HEK293 (cell line): ENCODE data around the gene ECI1.

Experiments used
- CTCF ChIA-PET: fragments of 350-600 bp; formaldehyde crosslinking; extraction: SDS; loops from one replicate; lab custom pipeline; 2021; ENCODE audit warnings: antibody characterized with exemption; lab: Yijun Ruan, JAX
- POLR2A ChIA-PET: fragments of 300-600 bp; formaldehyde crosslinking; extraction: SDS; loops from one replicate; lab custom pipeline; 2020; ENCODE audit warnings: antibody characterized with exemption, inconsistent platforms; lab: Yijun Ruan, JAX
- H3K27ac ChIP-seq: fragments of 200-500 bp; sonication (Bioruptor generic); 2 replicates; pipeline ENCODE4 v1.5.1; 2014; ENCODE audit warnings: low read depth, low read length, control low read depth, inconsistent platforms; ENCODE audit errors: extremely low read depth
- H3K36me3 ChIP-seq, 2 experiments: fragments of 200-500 bp in 1 of 2; sonication (Bioruptor generic) in 1 of 2; 1 replicate in 1 of 2; 2 replicates in 1 of 2; pipeline ENCODE4 v1.5.1; 2014 to 2017; ENCODE audit warnings: inconsistent platforms in 2 of 2, low read length in 2 of 2; ENCODE audit not compliant: control insufficient read depth in 2 of 2, insufficient read depth in 1 of 2
- H3K4me1 ChIP-seq: fragments of 200-500 bp; sonication (Bioruptor generic); 2 replicates; pipeline ENCODE4 v1.5.1; 2014; ENCODE audit warnings: mild to moderate bottlenecking, low read length, inconsistent platforms; ENCODE audit not compliant: control insufficient read depth, insufficient read depth
- H3K4me3 ChIP-seq: 2 replicates; pipeline ENCODE4 v1.5.1; 2011; ENCODE audit warnings: low read depth, mild to moderate bottlenecking, control low read depth, low read length, moderate library complexity
- H3K9me3 ChIP-seq: fragments of 200-500 bp; sonication (Bioruptor generic); 2 replicates; pipeline ENCODE4 v1.5.1; 2014; ENCODE audit warnings: low read depth, low read length, inconsistent platforms; ENCODE audit not compliant: control insufficient read depth, insufficient read depth
- EGR2 ChIP-seq: fragments of 450-650 bp; formaldehyde crosslinking; IDR thresholded peaks from 2 replicates; pipeline ENCODE4 v1.5.1; 2016; ENCODE audit warnings: low read depth, missing biosample characterization, missing genetic modification characterization
- HOXA7 ChIP-seq: sonication (generic); formaldehyde crosslinking; IDR thresholded peaks from 2 replicates; pipeline ENCODE4 v1.8.1; 2022; ENCODE audit warnings: missing genetic modification reagents, borderline replicate concordance
- MEIS1 ChIP-seq: sonication (generic); formaldehyde crosslinking; IDR thresholded peaks from 2 replicates; pipeline ENCODE4 v1.8.1; 2022; ENCODE audit warnings: missing genetic modification reagents, mild to moderate bottlenecking, borderline replicate concordance
- SP2 ChIP-seq: fragments of 450-650 bp; formaldehyde crosslinking; IDR thresholded peaks from 2 replicates; pipeline ENCODE4 v1.5.1; 2016; ENCODE audit warnings: missing biosample characterization, missing genetic modification characterization
- WT1 ChIP-seq: fragments of 450-650 bp; formaldehyde crosslinking; IDR thresholded peaks from 2 replicates; pipeline ENCODE4 v1.5.1; 2016; ENCODE audit warnings: missing biosample characterization, missing genetic modification characterization
- YY2 ChIP-seq: fragments of 450-650 bp; formaldehyde crosslinking; IDR thresholded peaks from 2 replicates; pipeline ENCODE4 v1.5.1; 2016; ENCODE audit warnings: missing biosample characterization, missing genetic modification characterization
- ZFHX2 ChIP-seq: fragments of 450-650 bp; formaldehyde crosslinking; conservative IDR thresholded peaks from 2 replicates; pipeline ENCODE4 v1.5.1; 2016; ENCODE audit warnings: missing biosample characterization, missing genetic modification characterization
- ZFP37 ChIP-seq: fragments of 450-650 bp; formaldehyde crosslinking; IDR thresholded peaks from 2 replicates; pipeline ENCODE4 v1.5.1; 2016; ENCODE audit warnings: missing biosample characterization, missing genetic modification characterization
- ZFP41 ChIP-seq: fragments of 450-650 bp; formaldehyde crosslinking; IDR thresholded peaks from 2 replicates; pipeline ENCODE4 v1.5.1; 2016; ENCODE audit warnings: missing biosample characterization, missing genetic modification characterization, borderline replicate concordance
- ZNF112 ChIP-seq: fragments of 450-650 bp; formaldehyde crosslinking; IDR thresholded peaks from 2 replicates; pipeline ENCODE4 v1.5.0; 2017; ENCODE audit warnings: missing biosample characterization, missing genetic modification characterization
- ZNF121 ChIP-seq: fragments of 450-650 bp; formaldehyde crosslinking; IDR thresholded peaks from 2 replicates; pipeline ENCODE4 v1.5.1; 2016; ENCODE audit warnings: missing biosample characterization, missing genetic modification characterization
- ZNF169 ChIP-seq: fragments of 450-650 bp; formaldehyde crosslinking; IDR thresholded peaks from 2 replicates; pipeline ENCODE4 v1.5.1; 2016; ENCODE audit warnings: missing biosample characterization, missing genetic modification characterization
- ZNF175 ChIP-seq: fragments of 450-650 bp; formaldehyde crosslinking; IDR thresholded peaks from 2 replicates; pipeline ENCODE4 v1.5.1; 2016; ENCODE audit warnings: missing biosample characterization, missing genetic modification characterization
- ZNF2 ChIP-seq: fragments of 450-650 bp; formaldehyde crosslinking; IDR thresholded peaks from 2 replicates; pipeline ENCODE4 v1.5.1; 2016; ENCODE audit warnings: missing biosample characterization, missing genetic modification characterization
- ZNF202 ChIP-seq: fragments of 450-650 bp; formaldehyde crosslinking; IDR thresholded peaks from 2 replicates; pipeline ENCODE4 v1.5.1; 2016; ENCODE audit warnings: missing biosample characterization, missing genetic modification characterization, borderline replicate concordance
- ZNF266 ChIP-seq: fragments of 450-650 bp; formaldehyde crosslinking; IDR thresholded peaks from 2 replicates; pipeline ENCODE4 v1.5.1; 2016; ENCODE audit warnings: missing biosample characterization, missing genetic modification characterization, low read depth
- ZNF37A ChIP-seq: fragments of 450-650 bp; IDR thresholded peaks from 2 replicates; pipeline ENCODE4 v1.5.1; 2018; ENCODE audit warnings: missing biosample characterization, missing genetic modification characterization
- ZNF394 ChIP-seq: fragments of 450-650 bp; formaldehyde crosslinking; IDR thresholded peaks from 2 replicates; pipeline ENCODE4 v1.5.1; 2016; ENCODE audit warnings: missing biosample characterization, missing genetic modification characterization, mild to moderate bottlenecking, moderate library complexity, borderline replicate concordance
- ZNF426 ChIP-seq: fragments of 450-650 bp; formaldehyde crosslinking; IDR thresholded peaks from 2 replicates; pipeline ENCODE4 v1.5.1; 2017; ENCODE audit warnings: missing biosample characterization, missing genetic modification characterization, mild to moderate bottlenecking, inconsistent platforms, moderate library complexity
- ZNF514 ChIP-seq: fragments of 450-650 bp; formaldehyde crosslinking; IDR thresholded peaks from 2 replicates; pipeline ENCODE4 v1.5.1; 2016; ENCODE audit warnings: missing biosample characterization, missing genetic modification characterization
- ZNF558 ChIP-seq: fragments of 450-650 bp; formaldehyde crosslinking; IDR thresholded peaks from 2 replicates; pipeline ENCODE4 v1.5.1; 2016; ENCODE audit warnings: missing biosample characterization, missing genetic modification characterization
- ZNF571 ChIP-seq: fragments of 450-650 bp; formaldehyde crosslinking; IDR thresholded peaks from 2 replicates; pipeline ENCODE4 v1.5.0; 2017; ENCODE audit warnings: missing biosample characterization, missing genetic modification characterization
- ZNF585B ChIP-seq: fragments of 450-650 bp; formaldehyde crosslinking; IDR thresholded peaks from 2 replicates; pipeline ENCODE4 v1.5.1; 2016; ENCODE audit warnings: missing biosample characterization, missing genetic modification characterization
- ZNF624 ChIP-seq: fragments of 450-650 bp; formaldehyde crosslinking; IDR thresholded peaks from 2 replicates; pipeline ENCODE4 v1.5.1; 2017; ENCODE audit warnings: missing biosample characterization, missing genetic modification characterization
- ZNF658 ChIP-seq: fragments of 450-650 bp; formaldehyde crosslinking; IDR thresholded peaks from 2 replicates; pipeline ENCODE4; 2016; ENCODE audit warnings: missing biosample characterization, missing genetic modification characterization
- ZNF670 ChIP-seq: fragments of 450-650 bp; formaldehyde crosslinking; IDR thresholded peaks from 2 replicates; pipeline ENCODE4 v1.5.1; 2016; ENCODE audit warnings: missing biosample characterization, missing genetic modification characterization, low read depth
- ZNF837 ChIP-seq: fragments of 450-650 bp; formaldehyde crosslinking; IDR thresholded peaks from 2 replicates; pipeline ENCODE4 v1.5.1; 2016; ENCODE audit warnings: missing biosample characterization, missing genetic modification characterization
- TF ChIP-seq, protein P1 (sequence below): fragments of 450-650 bp; formaldehyde crosslinking; IDR thresholded peaks from 2 replicates; pipeline ENCODE4 v1.5.1; 2016; ENCODE audit warnings: missing biosample characterization, missing genetic modification characterization
- TF ChIP-seq, protein P2 (sequence below): fragments of 450-650 bp; formaldehyde crosslinking; IDR thresholded peaks from 2 replicates; pipeline ENCODE4 v1.5.1; 2016; ENCODE audit warnings: missing biosample characterization, missing genetic modification characterization, borderline replicate concordance
- TF ChIP-seq, protein P3 (sequence below): fragments of 450-650 bp; formaldehyde crosslinking; IDR thresholded peaks from 2 replicates; pipeline ENCODE4 v1.5.1; 2016; ENCODE audit warnings: missing biosample characterization, missing genetic modification characterization

Gene ECI1

DNA sequence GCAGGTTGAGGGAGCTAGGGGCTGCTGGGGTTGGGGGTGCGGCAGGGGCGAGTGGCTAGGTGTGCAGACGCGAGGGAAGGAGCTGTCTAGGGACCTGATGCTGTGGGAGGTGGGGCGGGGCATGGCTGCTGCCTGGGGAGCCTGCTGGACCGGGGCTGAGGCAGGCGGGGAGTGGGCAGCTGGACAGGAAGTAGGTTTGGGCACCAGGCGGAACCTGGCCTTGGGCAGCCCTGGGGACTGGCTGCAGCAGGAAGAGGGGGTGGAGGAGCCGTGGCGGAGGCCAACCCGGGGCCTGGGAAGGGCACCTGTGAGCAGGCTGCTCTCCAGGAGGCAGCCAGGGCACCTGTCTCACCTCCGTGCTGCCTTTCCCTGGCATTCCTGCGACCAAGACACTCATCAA is 21.0 kb downstream of the ECI1 start:
- Histone ChIP-seq H3K36me3 (peaks cover 0 to 89% of the 10 kb centered on the region in 2 experiments; a peak in 2 of 3 replicates), H3K9me3 (no peaks in the 10 kb centered on the region), H3K4me1 (no peaks in the 10 kb centered on the region), H3K27ac (no peak overlapping the region), H3K4me3 (no peak overlapping the region)
- no peak for TF ChIP-seq ZNF37A (tag by site-specific recombination)
- TF ChIP-seq ZNF426 (tag by site-specific recombination): no peak
- TF ChIP-seq ZFHX2: peak; percentile 51
- no peak for TF ChIP-seq ZNF571
- no peak for TF ChIP-seq ZNF112 (tag by site-specific recombination)
- no peak for TF ChIP-seq ZNF394 (tag by site-specific recombination)
- peak; percentile 62; the same call in 1 of the 2 replicates for TF ChIP-seq EGR2 (tag by site-specific recombination)
- no peak for TF ChIP-seq HOXA7
- no peak for TF ChIP-seq ZNF2 (tag by site-specific recombination)
- TF ChIP-seq ZNF202 (tag by site-specific recombination): no peak
- no peak for TF ChIP-seq ZNF514 (tag by site-specific recombination)
- TF ChIP-seq, protein P1, sequence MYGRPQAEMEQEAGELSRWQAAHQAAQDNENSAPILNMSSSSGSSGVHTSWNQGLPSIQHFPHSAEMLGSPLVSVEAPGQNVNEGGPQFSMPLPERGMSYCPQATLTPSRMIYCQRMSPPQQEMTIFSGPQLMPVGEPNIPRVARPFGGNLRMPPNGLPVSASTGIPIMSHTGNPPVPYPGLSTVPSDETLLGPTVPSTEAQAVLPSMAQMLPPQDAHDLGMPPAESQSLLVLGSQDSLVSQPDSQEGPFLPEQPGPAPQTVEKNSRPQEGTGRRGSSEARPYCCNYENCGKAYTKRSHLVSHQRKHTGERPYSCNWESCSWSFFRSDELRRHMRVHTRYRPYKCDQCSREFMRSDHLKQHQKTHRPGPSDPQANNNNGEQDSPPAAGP (tag by site-specific recombination): no peak
- peak; percentile 29 for TF ChIP-seq SP2 (tag by site-specific recombination)
- no peak for TF ChIP-seq WT1 (tag by site-specific recombination)
- no peak for TF ChIP-seq ZNF175 (tag by site-specific recombination)
- TF ChIP-seq ZFP41: no peak
- no peak for TF ChIP-seq MEIS1
- no peak for TF ChIP-seq ZNF670 (tag by site-specific recombination)
- CTCF ChIA-PET: interaction anchor here (0.6 kb wide), 1 partner anchor 16 kb away, joined by 7 read pairs; the partner anchor contains the start of gene PGP
- POLR2A ChIA-PET: interaction anchor here (0.7 to 1.1 kb wide), 3 partner anchors 81 to 271 kb away, joined by 3 to 5 read pairs (median 3); partner anchors contain the start of gene TEDC2

DNA sequence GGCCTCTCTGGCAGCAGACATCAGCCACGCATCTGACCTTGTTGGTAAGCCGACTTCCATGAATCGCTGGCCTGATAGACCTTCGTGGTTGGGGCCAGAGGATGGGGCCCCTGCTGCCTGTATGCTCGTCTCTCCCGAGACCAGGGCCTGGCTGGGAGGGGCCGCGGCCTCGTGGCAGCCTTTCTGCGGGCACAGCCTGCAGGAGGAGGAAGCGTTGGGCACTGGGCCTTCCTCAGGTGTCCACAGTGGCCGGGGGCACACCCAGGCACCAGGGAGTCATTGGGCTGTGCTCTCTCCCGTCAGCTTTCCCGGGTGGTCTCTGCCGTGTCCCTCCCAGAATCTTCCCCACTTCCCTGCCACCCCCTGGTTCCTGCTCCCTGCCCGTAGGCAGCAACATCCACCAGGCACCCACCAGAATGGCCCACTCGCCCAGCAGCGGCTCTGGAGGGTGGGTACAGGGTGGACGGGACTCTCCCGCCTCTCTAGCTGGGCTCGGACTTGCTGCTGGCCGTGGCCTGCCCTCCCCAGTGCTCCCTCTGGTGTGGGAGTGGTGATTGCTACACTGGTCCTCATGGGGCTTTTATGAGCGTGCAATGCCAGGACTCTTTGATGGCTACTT is 21.6 kb downstream of the ECI1 start:
- CTCF ChIA-PET: interaction anchor here (0.6 kb wide), 1 partner anchor 15 kb away, joined by 7 read pairs; the partner anchor contains the start of gene PGP
- Histone ChIP-seq H3K36me3 (peaks cover 0 to 83% of the 10 kb centered on the region in 2 experiments; a peak in 2 of 3 replicates), H3K4me1 (no peaks in the 10 kb centered on the region), H3K27ac (no peak overlapping the region), H3K4me3 (no peak overlapping the region), H3K9me3 (no peaks in the 10 kb centered on the region)
- POLR2A ChIA-PET: interaction anchor here (0.7 to 1.1 kb wide), 3 partner anchors 80 to 272 kb away, joined by 3 to 5 read pairs (median 3); partner anchors contain the start of gene TEDC2
- TF ChIP-seq YY2 (tag by site-specific recombination) (no peak), ZNF169 (tag by site-specific recombination) (no peak), ZNF558 (tag by site-specific recombination) (no peak), ZNF658 (tag by site-specific recombination) (no peak), ZNF837 (tag by site-specific recombination) (no peak), ZNF121 (tag by site-specific recombination) (no peak), ZFP37 (tag by site-specific recombination) (no peak), ZNF266 (tag by site-specific recombination) (no peak), ZNF585B (tag by site-specific recombination) (no peak), ZNF624 (tag by site-specific recombination) (no peak)
- TF ChIP-seq, protein P2, sequence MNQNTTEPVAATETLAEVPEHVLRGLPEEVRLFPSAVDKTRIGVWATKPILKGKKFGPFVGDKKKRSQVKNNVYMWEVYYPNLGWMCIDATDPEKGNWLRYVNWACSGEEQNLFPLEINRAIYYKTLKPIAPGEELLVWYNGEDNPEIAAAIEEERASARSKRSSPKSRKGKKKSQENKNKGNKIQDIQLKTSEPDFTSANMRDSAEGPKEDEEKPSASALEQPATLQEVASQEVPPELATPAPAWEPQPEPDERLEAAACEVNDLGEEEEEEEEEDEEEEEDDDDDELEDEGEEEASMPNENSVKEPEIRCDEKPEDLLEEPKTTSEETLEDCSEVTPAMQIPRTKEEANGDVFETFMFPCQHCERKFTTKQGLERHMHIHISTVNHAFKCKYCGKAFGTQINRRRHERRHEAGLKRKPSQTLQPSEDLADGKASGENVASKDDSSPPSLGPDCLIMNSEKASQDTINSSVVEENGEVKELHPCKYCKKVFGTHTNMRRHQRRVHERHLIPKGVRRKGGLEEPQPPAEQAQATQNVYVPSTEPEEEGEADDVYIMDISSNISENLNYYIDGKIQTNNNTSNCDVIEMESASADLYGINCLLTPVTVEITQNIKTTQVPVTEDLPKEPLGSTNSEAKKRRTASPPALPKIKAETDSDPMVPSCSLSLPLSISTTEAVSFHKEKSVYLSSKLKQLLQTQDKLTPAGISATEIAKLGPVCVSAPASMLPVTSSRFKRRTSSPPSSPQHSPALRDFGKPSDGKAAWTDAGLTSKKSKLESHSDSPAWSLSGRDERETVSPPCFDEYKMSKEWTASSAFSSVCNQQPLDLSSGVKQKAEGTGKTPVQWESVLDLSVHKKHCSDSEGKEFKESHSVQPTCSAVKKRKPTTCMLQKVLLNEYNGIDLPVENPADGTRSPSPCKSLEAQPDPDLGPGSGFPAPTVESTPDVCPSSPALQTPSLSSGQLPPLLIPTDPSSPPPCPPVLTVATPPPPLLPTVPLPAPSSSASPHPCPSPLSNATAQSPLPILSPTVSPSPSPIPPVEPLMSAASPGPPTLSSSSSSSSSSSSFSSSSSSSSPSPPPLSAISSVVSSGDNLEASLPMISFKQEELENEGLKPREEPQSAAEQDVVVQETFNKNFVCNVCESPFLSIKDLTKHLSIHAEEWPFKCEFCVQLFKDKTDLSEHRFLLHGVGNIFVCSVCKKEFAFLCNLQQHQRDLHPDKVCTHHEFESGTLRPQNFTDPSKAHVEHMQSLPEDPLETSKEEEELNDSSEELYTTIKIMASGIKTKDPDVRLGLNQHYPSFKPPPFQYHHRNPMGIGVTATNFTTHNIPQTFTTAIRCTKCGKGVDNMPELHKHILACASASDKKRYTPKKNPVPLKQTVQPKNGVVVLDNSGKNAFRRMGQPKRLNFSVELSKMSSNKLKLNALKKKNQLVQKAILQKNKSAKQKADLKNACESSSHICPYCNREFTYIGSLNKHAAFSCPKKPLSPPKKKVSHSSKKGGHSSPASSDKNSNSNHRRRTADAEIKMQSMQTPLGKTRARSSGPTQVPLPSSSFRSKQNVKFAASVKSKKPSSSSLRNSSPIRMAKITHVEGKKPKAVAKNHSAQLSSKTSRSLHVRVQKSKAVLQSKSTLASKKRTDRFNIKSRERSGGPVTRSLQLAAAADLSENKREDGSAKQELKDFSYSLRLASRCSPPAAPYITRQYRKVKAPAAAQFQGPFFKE (tag by site-specific recombination): no peak
- TF ChIP-seq, protein P3, sequence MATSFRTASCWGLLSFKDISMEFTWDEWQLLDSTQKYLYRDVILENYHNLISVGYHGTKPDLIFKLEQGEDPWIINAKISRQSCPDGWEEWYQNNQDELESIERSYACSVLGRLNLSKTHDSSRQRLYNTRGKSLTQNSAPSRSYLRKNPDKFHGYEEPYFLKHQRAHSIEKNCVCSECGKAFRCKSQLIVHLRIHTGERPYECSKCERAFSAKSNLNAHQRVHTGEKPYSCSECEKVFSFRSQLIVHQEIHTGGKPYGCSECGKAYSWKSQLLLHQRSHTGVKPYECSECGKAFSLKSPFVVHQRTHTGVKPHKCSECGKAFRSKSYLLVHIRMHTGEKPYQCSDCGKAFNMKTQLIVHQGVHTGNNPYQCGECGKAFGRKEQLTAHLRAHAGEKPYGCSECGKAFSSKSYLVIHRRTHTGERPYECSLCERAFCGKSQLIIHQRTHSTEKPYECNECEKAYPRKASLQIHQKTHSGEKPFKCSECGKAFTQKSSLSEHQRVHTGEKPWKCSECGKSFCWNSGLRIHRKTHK (tag by site-specific recombination): no peak
